Fibroblast of skin of right quadriceps (primary cell): ENCODE measurements around the gene TECPR1.

ENCODE experiments used
- DNase-seq: peaks from one replicate; pipeline ENCODE4 v3.0.0-alpha.2; 2013

TECPR1 gene

GRCh38 chr7:98248156-98248555, 3.9 kb downstream of the TECPR1 start:
- DNase-seq, result no peak

GRCh38 chr7:98244871-98245270, 7.2 kb downstream of the TECPR1 start:
- DNase-seq, result no peak

- DNase-seq, result no peak
These were observed 9.1 kb downstream of the TECPR1 start for GRCh38 chr7:98242934-98243333.

- DNase-seq, result no peak
These were observed 9.7 kb downstream of the TECPR1 start for GRCh38 chr7:98242342-98242741.

GRCh38 chr7:98241674-98242241, 10.3 kb downstream of the TECPR1 start:
- DNase-seq, result no peak

GRCh38 chr7:98240961-98241673, 10.9 kb downstream of the TECPR1 start:
- no peak for DNase-seq

GRCh38 chr7:98238976-98239375, 13.1 kb downstream of the TECPR1 start:
- DNase-seq, result no peak

- no peak for DNase-seq
These were observed 14.0 kb downstream of the TECPR1 start for GRCh38 chr7:98238076-98238475.

GRCh38 chr7:98236355-98237185, 15.5 kb downstream of the TECPR1 start:
- no peak for DNase-seq

- DNase-seq, result no peak
These were observed 16.1 kb downstream of the TECPR1 start for GRCh38 chr7:98235901-98236300.

GRCh38 chr7:98234429-98235147, 17.4 kb downstream of the TECPR1 start:
- DNase-seq, result no peak

- DNase-seq, result no peak
These were observed 18.6 kb downstream of the TECPR1 start for GRCh38 chr7:98233219-98234070.

GRCh38 chr7:98232799-98233198, 19.2 kb downstream of the TECPR1 start:
- no peak for DNase-seq

GRCh38 chr7:98232263-98232585, 19.8 kb downstream of the TECPR1 start:
- DNase-seq, result no peak

- no peak for DNase-seq
These were observed 20.4 kb downstream of the TECPR1 start for GRCh38 chr7:98231493-98232262.

- DNase-seq, result no peak
These were observed 21.1 kb downstream of the TECPR1 start for GRCh38 chr7:98230746-98231471.

GRCh38 chr7:98229991-98230745, 21.9 kb downstream of the TECPR1 start:
- no peak for DNase-seq

- no peak for DNase-seq
These were observed 22.6 kb downstream of the TECPR1 start for GRCh38 chr7:98229441-98229840.

GRCh38 chr7:98228801-98229200, 23.2 kb downstream of the TECPR1 start:
- no peak for DNase-seq

- DNase-seq, result no peak
These were observed 24.1 kb downstream of the TECPR1 start for GRCh38 chr7:98227939-98228338.
